ENCODE measurements around the gene F8.

F8 gene

GRCh38 chrX:154806837-154807501 lies 215.6 kb downstream of the F8 start:
- Histone ChIP-seq H3K9ac (no peak overlapping the region), H3K27ac (no peak overlapping the region), H3K4me2 (no peak overlapping the region), H3K4me3 (no peak overlapping the region), H4K20me1 (no peaks in the 10 kb centered on the region; a peak in 1 of 22 replicates), H3K9me3 (replicated peaks in 1 of 11) (peaks cover 29 to 47% (median 38%) of the 10 kb centered on the region in 11 experiments), H3K27me3 (peaks cover 42 to 83% (median 79%) of the 10 kb centered on the region in 11 experiments), H3K4me1 (peaks cover 5 to 33% (median 25%) of the 10 kb centered on the region in 10 experiments; a peak in 18 of 20 replicates), H3K36me3 (no peaks in the 10 kb centered on the region)
- no peak for TF ChIP-seq Cebpa-rat (IDR thresholded peaks at IDR 0.05)

DNA sequence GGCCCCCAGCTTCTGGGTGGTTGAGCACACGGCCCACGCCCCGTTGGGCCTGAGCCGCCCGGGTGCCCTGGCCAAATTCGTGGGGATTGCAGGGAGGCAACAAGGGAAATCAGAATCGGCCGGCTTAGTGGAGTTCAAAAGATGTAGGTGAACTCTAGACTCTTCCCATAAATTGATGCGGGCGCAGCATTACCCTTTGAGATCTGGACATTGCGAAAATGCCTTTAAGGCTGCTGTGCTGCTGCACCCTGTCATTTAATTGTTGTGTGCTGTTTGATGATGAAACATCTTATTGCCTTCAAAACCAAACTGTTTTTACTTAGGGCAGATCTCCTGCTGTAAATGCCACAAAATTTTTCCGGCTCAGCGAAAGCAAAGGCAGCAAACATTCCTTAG lies 216.8 kb downstream of the F8 start:
- H3K27ac ChIP-seq = peak overlapping the region in 5 of 11 experiments; percentile 16 to 88 (median 62); a peak in 7 of 22 replicates
- peaks cover 29 to 49% (median 38%) of the 10 kb centered on the region in 11 experiments for H3K9me3 ChIP-seq (replicated peaks in 1 of 11)
- H3K4me2 ChIP-seq = peak overlapping the region; percentile 74 to 93 (median 80)
- H3K36me3 ChIP-seq = no peaks in the 10 kb centered on the region
- no peak for TF ChIP-seq Cebpa-rat (IDR thresholded peaks at IDR 0.05)
- peak overlapping the region; percentile 64 to 92 (median 78); a peak in 21 of 22 replicates for H3K9ac ChIP-seq
- H3K27me3 ChIP-seq = peaks cover 36 to 83% (median 80%) of the 10 kb centered on the region in 11 experiments
- H4K20me1 ChIP-seq = no peaks in the 10 kb centered on the region; a peak in 1 of 22 replicates
- peaks cover 17 to 45% (median 38%) of the 10 kb centered on the region in 10 experiments for H3K4me1 ChIP-seq
- peak overlapping the region; percentile 72 to 79 (median 75) for H3K4me3 ChIP-seq

GRCh38 chrX:154804957-154805695 lies 217.4 kb downstream of the F8 start, which contains the start of gene MPP1:
TSS of gene MPP1 (minus strand) at chrX:154805485. CDS start at chrX:154805373, 112 bp downstream.
- H4K20me1 ChIP-seq = no peaks in the 10 kb centered on the region; a peak in 1 of 22 replicates
- no peaks in the 10 kb centered on the region for H3K36me3 ChIP-seq
- H3K9me3 ChIP-seq (replicated peaks in 1 of 11) = peaks cover 29 to 54% (median 38%) of the 10 kb centered on the region in 11 experiments
- H3K27me3 ChIP-seq = peaks cover 36 to 83% (median 80%) of the 10 kb centered on the region in 11 experiments; a peak in 21 of 22 replicates
- peak within 1 kb of the TSS; percentile 75 to 93 (median 81) for H3K4me2 ChIP-seq
- peak within 1 kb of the TSS; percentile 70 to 92 (median 79) for H3K9ac ChIP-seq
- peak within 1 kb of the TSS; percentile 53 to 88 (median 62); a peak in 21 of 22 replicates for H3K27ac ChIP-seq
- TF ChIP-seq Cebpa-rat (IDR thresholded peaks at IDR 0.05) = no peak
- H3K4me3 ChIP-seq = peak within 1 kb of the TSS; percentile 72 to 79 (median 75)
- H3K4me1 ChIP-seq = peaks cover 23 to 51% (median 44%) of the 10 kb centered on the region in 10 experiments

DNA sequence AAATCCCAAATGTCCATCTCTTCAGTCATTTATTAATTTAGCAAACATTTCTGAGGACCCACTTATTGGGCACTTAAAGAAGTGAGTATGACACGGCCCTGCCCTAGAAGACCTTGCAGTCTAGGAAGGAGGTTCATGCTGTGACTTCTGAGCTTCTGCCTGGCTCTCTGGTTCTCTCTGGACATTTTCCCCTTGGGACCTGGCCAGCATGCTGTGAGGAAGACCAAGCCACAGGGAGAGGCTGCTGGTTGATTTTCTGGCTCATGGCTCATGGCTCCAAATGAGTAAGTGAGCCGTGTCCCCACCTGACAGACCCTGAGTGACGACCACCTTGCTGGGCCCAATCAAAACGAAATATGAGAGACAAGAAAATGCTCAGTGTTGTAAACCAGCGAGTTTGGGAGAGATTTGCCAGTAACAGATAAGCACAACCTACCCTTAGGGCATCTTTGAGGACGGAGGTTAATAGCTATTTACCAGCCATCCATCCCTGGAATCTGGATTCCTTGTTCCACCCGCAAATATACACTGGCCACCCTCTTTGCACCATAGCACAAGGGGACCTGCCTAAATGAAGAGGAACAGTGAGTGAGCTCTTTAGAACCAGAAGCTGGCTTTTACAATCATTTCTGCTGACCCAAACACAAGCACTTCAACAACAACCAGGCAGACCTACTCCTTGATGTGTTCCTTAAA lies 218.1 kb downstream of the F8 start:
- Histone ChIP-seq H3K9me3 (replicated peaks in 1 of 11) (peaks cover 29 to 54% (median 38%) of the 10 kb centered on the region in 11 experiments), H3K4me1 (peaks cover 30 to 58% (median 51%) of the 10 kb centered on the region in 10 experiments), H4K20me1 (no peaks in the 10 kb centered on the region; a peak in 1 of 22 replicates), H3K4me2 (peak overlapping the region; percentile 75 to 93 (median 81)), H3K9ac (peak overlapping the region; percentile 70 to 92 (median 79)), H3K27me3 (peaks cover 44 to 86% (median 82%) of the 10 kb centered on the region in 11 experiments; a peak in 21 of 22 replicates), H3K4me3 (peak overlapping the region; percentile 72 to 79 (median 75)), H3K27ac (peak overlapping the region; percentile 53 to 88 (median 62); a peak in 21 of 22 replicates), H3K36me3 (no peaks in the 10 kb centered on the region)
- no peak for TF ChIP-seq Cebpa-rat (IDR thresholded peaks at IDR 0.05)

- H3K9ac ChIP-seq = peak overlapping the region in 5 of 11 experiments; percentile 11 to 92 (median 77); a peak in 7 of 22 replicates
- peaks cover 42 to 73% (median 61%) of the 10 kb centered on the region in 10 experiments for H3K4me1 ChIP-seq
- H4K20me1 ChIP-seq = no peaks in the 10 kb centered on the region; a peak in 1 of 22 replicates
- H3K27ac ChIP-seq = peak overlapping the region in 5 of 11 experiments; percentile 15 to 88 (median 83); a peak in 5 of 22 replicates
- H3K36me3 ChIP-seq = no peaks in the 10 kb centered on the region
- peaks cover 33 to 87% (median 82%) of the 10 kb centered on the region in 11 experiments for H3K27me3 ChIP-seq
- H3K4me3 ChIP-seq = peak overlapping the region in 6 of 10 experiments; percentile 74 to 79 (median 78); a peak in 9 of 20 replicates
- peak overlapping the region; percentile 75 to 93 (median 81) for H3K4me2 ChIP-seq
- no peak for TF ChIP-seq Cebpa-rat (IDR thresholded peaks at IDR 0.05)
- H3K9me3 ChIP-seq (replicated peaks in 1 of 11) = peaks cover 16 to 40% (median 28%) of the 10 kb centered on the region in 11 experiments
Observed at GRCh38 chrX:154802947-154803346, 219.6 kb downstream of the F8 start.

DNA sequence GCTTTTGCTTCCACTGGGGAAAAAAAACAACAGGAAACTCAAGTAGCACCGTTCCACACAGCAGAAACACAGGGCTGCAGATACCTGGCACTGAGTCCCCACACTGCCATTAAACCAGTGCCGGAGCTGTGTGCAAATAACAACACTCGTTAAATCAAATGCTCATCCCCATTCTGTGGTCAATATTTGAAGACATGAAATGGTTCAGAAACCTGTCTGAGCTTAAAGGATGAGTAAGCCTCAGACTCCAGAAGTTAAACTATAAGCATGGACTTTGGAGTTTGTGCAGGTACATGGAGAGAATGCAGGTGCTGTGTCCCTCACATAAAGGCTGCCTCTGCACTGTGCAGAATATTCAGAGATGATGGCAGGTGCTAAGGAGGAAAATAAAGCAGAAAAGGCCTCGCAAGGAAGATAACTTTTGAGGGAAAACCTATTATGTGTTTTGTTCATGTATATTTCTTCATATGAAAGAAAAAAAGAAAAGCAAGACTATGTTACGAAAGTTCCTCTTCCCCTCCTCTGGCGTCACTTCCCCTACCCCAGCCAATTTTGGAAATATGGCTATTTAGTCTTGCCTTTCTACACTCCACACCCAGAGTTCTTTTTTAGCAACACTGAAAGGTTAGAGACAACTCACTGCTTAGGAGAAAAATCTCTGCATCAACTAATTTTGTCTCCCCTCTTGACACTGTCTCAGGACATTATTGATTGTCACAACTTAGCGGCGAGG lies 221.9 kb downstream of the F8 start:
- TF ChIP-seq Cebpa-rat (IDR thresholded peaks at IDR 0.05) = no peak
- peak overlapping the region; percentile 76 to 93 (median 81) for H3K4me2 ChIP-seq
- H3K27ac ChIP-seq = peak overlapping the region; percentile 79 to 89 (median 83)
- H3K36me3 ChIP-seq = no peaks in the 10 kb centered on the region
- peak overlapping the region; percentile 67 to 92 (median 76); a peak in 21 of 22 replicates for H3K9ac ChIP-seq
- H3K9me3 ChIP-seq (replicated peaks in 1 of 11) = peaks cover 0 to 19% (median 9%) of the 10 kb centered on the region in 11 experiments; a peak in 13 of 22 replicates
- peaks cover 43 to 96% (median 92%) of the 10 kb centered on the region in 11 experiments for H3K27me3 ChIP-seq
- H4K20me1 ChIP-seq = no peaks in the 10 kb centered on the region; a peak in 2 of 22 replicates
- H3K4me1 ChIP-seq = peaks cover 62 to 88% (median 72%) of the 10 kb centered on the region in 10 experiments
- H3K4me3 ChIP-seq = peak overlapping the region; percentile 16 to 78 (median 44); a peak in 14 of 20 replicates

GRCh38 chrX:154799556-154800348 lies 222.8 kb downstream of the F8 start:
- Histone ChIP-seq H3K36me3 (no peaks in the 10 kb centered on the region), H3K9ac (peak overlapping the region; percentile 67 to 92 (median 76)), H3K4me1 (peaks cover 64 to 86% (median 74%) of the 10 kb centered on the region in 10 experiments), H3K27ac (peak overlapping the region; percentile 79 to 89 (median 83)), H4K20me1 (no peaks in the 10 kb centered on the region; a peak in 1 of 22 replicates), H3K27me3 (peaks cover 52 to 100% (median 97%) of the 10 kb centered on the region in 11 experiments), H3K9me3 (replicated peaks in 1 of 11) (peaks cover 0 to 10% (median under 1%) of the 10 kb centered on the region in 11 experiments; a peak in 3 of 22 replicates), H3K4me2 (peak overlapping the region; percentile 76 to 93 (median 81)), H3K4me3 (peak overlapping the region; percentile 31 to 78 (median 45); a peak in 16 of 20 replicates)
- no peak for TF ChIP-seq Cebpa-rat (IDR thresholded peaks at IDR 0.05)
